Measurements from ENCODE around the gene CEMP1. TPM values are rescaled to one million over a fixed set of nuclear protein-coding genes. Genes with fewer than 3 reads are reported as not detected.

CEMP1 gene
- total RNA-seq, 6 donors from 2014 or later, result 0.91 to 17.0 (median 5.4) TPM

GRCh38 chr16:2513405-2514332, 17.5 kb downstream of the CEMP1 start, which contains the start of gene ATP6V0C:
Gene ATP6V0C, plus strand, starts transcription at chr16:2513952. Its CDS starts 152 bp downstream, at chr16:2514104.
- H3K27ac ChIP-seq, result peak within 1 kb of the TSS; percentile 98 to 100 (median 99)
- H3K36me3 ChIP-seq, result no peaks in the 10 kb centered on the region
- peak; percentile 93 to 96 for TF ChIP-seq POLR2AphosphoS5 (IDR thresholded peaks at IDR 0.05)
- peak in 1 of 4 donors; percentile 48 for TF ChIP-seq EP300 (IDR thresholded peaks at IDR 0.05)
- peak; percentile 65 to 96 (median 92) for TF ChIP-seq POLR2A (IDR thresholded peaks at IDR 0.05)
- TF ChIP-seq, protein P1, sequence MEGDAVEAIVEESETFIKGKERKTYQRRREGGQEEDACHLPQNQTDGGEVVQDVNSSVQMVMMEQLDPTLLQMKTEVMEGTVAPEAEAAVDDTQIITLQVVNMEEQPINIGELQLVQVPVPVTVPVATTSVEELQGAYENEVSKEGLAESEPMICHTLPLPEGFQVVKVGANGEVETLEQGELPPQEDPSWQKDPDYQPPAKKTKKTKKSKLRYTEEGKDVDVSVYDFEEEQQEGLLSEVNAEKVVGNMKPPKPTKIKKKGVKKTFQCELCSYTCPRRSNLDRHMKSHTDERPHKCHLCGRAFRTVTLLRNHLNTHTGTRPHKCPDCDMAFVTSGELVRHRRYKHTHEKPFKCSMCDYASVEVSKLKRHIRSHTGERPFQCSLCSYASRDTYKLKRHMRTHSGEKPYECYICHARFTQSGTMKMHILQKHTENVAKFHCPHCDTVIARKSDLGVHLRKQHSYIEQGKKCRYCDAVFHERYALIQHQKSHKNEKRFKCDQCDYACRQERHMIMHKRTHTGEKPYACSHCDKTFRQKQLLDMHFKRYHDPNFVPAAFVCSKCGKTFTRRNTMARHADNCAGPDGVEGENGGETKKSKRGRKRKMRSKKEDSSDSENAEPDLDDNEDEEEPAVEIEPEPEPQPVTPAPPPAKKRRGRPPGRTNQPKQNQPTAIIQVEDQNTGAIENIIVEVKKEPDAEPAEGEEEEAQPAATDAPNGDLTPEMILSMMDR (IDR thresholded peaks at IDR 0.05), result peak in 2 of 6 experiments; percentile 19 to 24
- H3K9me3 ChIP-seq, result no peaks in the 10 kb centered on the region
- 0 to 8% methylated on average over 3 to 28 of the region's 122 CpGs for WGBS, 2 donors
- H3K27me3 ChIP-seq, result no peaks in the 10 kb centered on the region
- peak within 1 kb of the TSS; percentile 77 to 90 (median 82) for H3K4me3 ChIP-seq
- DNase-seq, result peak; percentile 96 to 99
- peaks cover 47 to 64% (median 57%) of the 10 kb centered on the region in 4 donors for H3K4me1 ChIP-seq
- ATAC-seq (ENCODE audit: low FRiP score in 2 of 2), result peak; percentile 91 to 92

- DNase-seq, result peak; percentile 31 to 73
- peak overlapping the region; percentile 0 to 90 (median 82) for H3K4me3 ChIP-seq
- no peak for TF ChIP-seq POLR2AphosphoS5 (IDR thresholded peaks at IDR 0.05)
- TF ChIP-seq EP300 (IDR thresholded peaks at IDR 0.05), result no peak
- TF ChIP-seq, protein P1 (IDR thresholded peaks at IDR 0.05), result no peak
- TF ChIP-seq POLR2A (IDR thresholded peaks at IDR 0.05), result no peak
- no peaks in the 10 kb centered on the region for H3K9me3 ChIP-seq
- 47 to 66% methylated on average over 8 to 15 of the region's 15 CpGs for WGBS, 2 donors
- H3K4me1 ChIP-seq, result peaks cover 39 to 63% (median 53%) of the 10 kb centered on the region in 4 donors
- no peaks in the 10 kb centered on the region for H3K36me3 ChIP-seq
- H3K27ac ChIP-seq, result peak overlapping the region; percentile 98 to 100 (median 99)
- ATAC-seq (ENCODE audit: low FRiP score in 2 of 2), result no peak
- no peaks in the 10 kb centered on the region for H3K27me3 ChIP-seq
These were observed 18.3 kb downstream of the CEMP1 start for GRCh38 chr16:2512735-2513404.

DNA sequence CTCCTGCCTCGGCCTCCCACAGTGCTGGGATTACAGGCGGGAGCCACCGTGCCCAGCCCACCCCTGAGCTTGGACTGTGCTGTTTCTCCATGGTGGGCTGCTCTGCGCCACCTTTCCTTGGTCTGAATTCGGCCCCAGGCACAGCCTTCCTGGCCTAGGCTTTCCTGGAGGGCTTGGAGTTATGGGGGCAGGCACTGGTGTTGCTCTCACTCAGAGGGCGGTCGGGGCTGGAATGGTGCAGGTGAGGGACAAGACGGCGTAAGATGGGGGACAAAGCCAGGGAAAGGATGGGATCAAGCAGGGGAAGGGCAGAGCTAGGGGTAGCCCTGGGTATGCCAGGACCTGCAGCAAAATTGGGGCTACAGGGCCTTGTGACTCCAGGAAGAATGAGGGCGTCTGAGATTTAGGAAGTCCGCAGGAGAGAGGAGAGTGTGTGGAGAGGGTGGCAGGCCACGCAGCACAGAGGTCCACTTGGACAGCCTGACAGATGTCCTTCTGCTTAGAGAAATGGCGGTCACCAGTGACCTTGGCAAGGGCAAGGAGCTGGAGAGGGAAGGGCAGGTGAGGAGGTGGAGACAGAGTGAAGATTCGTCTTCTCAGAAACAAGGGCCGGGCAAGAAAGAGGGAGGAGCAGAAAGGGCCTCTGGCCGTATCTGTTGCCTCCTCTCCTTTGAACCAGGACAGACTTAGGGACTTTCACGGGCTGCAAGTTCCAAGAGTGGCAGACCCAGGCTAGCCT, 19.0 kb downstream of the CEMP1 start:
- DNase-seq (peak in 1 of 2 donors; percentile 28), ATAC-seq (ENCODE audit: low FRiP score in 2 of 2) (no peak)
- H3K4me3 ChIP-seq, result no peak overlapping the region
- H3K27me3 ChIP-seq, result no peaks in the 10 kb centered on the region
- TF ChIP-seq EP300 (IDR thresholded peaks at IDR 0.05) (no peak), POLR2A (IDR thresholded peaks at IDR 0.05) (no peak), POLR2AphosphoS5 (IDR thresholded peaks at IDR 0.05) (no peak)
- TF ChIP-seq, protein P1 (IDR thresholded peaks at IDR 0.05), result no peak
- H3K36me3 ChIP-seq, result no peaks in the 10 kb centered on the region
- WGBS, 2 donors, result 93% methylated on average over 17 of the region's 17 CpGs
- peak overlapping the region in 3 of 4 donors; percentile 98 to 99 (median 99) for H3K27ac ChIP-seq
- no peaks in the 10 kb centered on the region for H3K9me3 ChIP-seq
- peaks cover 32 to 59% (median 46%) of the 10 kb centered on the region in 4 donors for H3K4me1 ChIP-seq

GRCh38 chr16:2511128-2511800, 19.9 kb downstream of the CEMP1 start:
- Histone ChIP-seq H3K4me1 (peaks cover 23 to 50% (median 37%) of the 10 kb centered on the region in 4 donors), H3K27ac (peak overlapping the region in 1 of 4 donors; percentile 98), H3K4me3 (no peak overlapping the region), H3K27me3 (no peaks in the 10 kb centered on the region), H3K36me3 (no peaks in the 10 kb centered on the region), H3K9me3 (no peaks in the 10 kb centered on the region)
- ATAC-seq (ENCODE audit: low FRiP score in 2 of 2) (no peak), DNase-seq (peak; percentile 77 to 93)
- WGBS, 2 donors, result 52 to 62% methylated on average over 24 of the region's 24 CpGs
- TF ChIP-seq POLR2A (IDR thresholded peaks at IDR 0.05) (peak in 1 of 4 donors; percentile 37), POLR2AphosphoS5 (IDR thresholded peaks at IDR 0.05) (peak in 1 of 2 donors; percentile 9)
- TF ChIP-seq, protein P1 (IDR thresholded peaks at IDR 0.05), result no peak
